GM21786 (cell line): Measurements from ENCODE around the gene GPLD1.
"Not testable (repeated sequence)": the region's sequence is repeated elsewhere in the genome, so short reads cannot be mapped to it uniquely, and the experiment has no call there.

Experiments used
- ATAC-seq: cut with Tn5 transposase; IDR thresholded peaks from one replicate; pipeline ENCODE4 v1.9.1; 2021; ENCODE audit not compliant: unreplicated experiment

Gene GPLD1

GRCh38 chr6:24385536-24386269 is 103.7 kb downstream of the GPLD1 start:
- ATAC-seq: no peak

DNA sequence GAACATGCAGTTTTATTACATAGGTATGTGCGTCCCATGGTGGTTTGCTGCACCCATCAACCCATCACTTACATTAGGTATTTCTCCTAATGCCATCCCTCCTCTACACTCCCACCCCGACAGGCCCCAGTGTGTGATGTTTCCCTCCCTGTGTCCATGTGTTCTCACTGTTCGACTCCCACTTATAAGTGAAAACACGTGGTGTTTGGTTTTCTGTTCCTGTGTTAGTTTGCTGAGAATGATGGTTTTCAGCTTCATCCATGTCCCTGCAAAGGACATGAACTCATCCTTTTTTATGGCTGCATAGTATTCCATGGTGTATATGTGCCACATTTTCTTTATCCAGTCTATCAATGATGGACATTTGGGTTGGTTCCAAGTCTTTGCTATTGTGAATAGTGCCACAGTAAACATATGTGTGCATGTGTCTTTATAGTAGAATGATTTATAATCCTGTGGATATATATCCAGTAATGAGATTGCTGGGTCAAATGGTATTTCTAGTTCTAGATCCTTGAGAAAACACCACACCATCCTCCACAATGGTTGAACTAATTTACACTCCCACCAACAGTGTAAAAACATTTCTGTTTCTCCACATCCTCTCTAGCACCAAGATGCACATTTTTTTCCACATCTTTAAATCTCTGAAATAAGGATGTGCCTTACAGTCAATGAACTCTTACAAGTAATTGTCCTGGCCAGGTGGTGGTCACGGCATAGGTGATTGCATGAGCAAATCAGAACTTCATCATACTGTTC is 104.8 kb downstream of the GPLD1 start:
- ATAC-seq: not testable (repeated sequence)

DNA sequence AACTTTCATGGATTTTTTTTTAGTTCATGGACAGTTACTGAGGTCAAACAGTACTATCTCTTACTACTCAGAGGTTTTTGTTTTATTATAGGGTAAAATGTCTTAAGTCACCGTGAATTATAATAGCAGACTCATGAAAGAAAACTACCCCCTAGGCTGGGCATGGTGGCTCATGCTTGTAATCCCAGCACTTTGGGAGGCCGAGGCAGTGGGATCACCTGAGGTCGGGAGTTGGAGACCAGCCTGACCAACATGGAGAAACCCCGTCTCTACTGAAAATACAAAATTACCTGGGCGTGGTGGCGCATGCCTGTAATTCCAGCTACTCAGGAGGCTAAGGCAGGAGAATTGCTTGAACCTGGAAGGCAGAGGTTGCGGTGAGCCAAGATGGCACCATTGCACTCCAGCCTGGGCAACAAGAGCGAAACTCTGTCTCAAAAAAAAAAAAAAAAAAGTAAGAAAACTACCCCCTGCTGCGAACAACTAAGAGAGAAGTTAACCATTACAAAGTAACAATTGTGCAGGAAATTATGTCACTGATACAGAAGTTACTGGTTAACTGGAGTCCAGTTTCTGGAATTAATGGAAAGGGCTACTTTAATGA is 106.4 kb downstream of the GPLD1 start:
- ATAC-seq: not testable (repeated sequence)

DNA sequence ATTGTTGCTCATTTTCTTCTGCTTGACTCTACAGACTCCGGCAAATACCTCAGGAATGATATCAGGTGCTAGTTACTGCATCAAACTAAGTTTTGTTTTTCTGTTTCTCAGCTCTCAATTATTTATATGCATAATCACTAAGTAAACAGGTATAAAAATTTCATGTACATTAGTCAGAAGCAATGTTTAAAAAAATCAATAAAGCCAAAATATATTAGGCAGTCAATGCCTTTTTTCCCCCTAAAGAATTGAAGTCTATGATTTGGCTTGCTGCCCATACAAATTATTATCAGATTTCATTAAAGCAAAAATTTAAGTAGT is 107.2 kb downstream of the GPLD1 start:
- ATAC-seq: no peak

DNA sequence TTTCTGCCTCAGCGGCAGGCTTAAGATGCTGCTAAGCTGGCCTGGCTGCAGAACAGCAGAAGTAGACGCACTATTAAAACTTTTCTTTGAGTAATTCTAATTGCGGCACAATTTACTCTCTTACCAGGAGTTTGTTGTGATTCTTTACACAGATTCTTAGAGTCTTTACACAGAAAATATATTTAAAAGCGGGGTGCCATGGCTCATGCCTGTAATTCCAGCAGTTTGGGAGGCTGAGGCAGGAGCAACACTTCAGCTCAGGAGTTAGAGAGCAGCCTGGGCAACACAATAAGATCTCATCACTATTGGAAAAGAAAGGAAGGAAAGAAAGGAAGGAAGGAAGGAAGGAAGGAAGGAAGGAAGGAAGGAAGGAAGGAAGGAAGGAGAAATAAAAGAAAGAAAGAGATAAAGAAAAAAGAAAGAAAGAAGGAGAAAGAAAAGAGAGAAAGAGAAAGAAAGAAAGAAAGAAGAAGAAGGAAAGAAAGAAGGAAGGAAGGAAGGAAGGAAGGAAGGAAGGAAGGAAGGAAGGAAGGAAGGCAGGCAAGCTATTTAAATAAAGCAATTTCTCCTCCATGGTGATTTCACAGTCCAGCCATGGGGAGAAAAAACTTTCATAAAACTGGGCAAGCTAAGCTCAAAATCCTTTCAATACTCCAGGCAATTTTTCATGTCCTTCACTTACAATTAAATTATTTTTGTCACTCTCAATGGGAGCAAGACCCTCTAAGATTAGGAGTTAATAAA is 107.7 kb downstream of the GPLD1 start:
- ATAC-seq: no peak

- ATAC-seq: no peak
Observed at GRCh38 chr6:24378473-24379097, 110.8 kb downstream of the GPLD1 start.
